SK-N-SH (cell line): ENCODE data around the gene FBN1.

Experiments used
- CTCF ChIP-seq: fragments of 200-600 bp; sonication (generic); IDR thresholded peaks from 2 replicates; pipeline ENCODE4 v1.6.1; 2017; ENCODE audit warnings: antibody characterized with exemption, mild to moderate bottlenecking, moderate library complexity
- POLR2AphosphoS5 ChIP-seq: IDR thresholded peaks from 2 replicates; pipeline ENCODE4 v1.6.1; 2012; ENCODE audit warnings: low read depth, low read length
- RAD21 ChIP-seq: IDR thresholded peaks from 2 replicates; pipeline ENCODE4 v1.6.1; 2012; ENCODE audit warnings: mild to moderate bottlenecking, low read length
- TAF1 ChIP-seq: IDR thresholded peaks from 2 replicates; pipeline ENCODE4 v1.6.1; 2012; ENCODE audit warnings: low read depth, mild to moderate bottlenecking, low read length, moderate library complexity, borderline replicate concordance

GRCh38 chr15:48574187-48574586 is 71.3 kb downstream of the FBN1 start:
- no peak for TF ChIP-seq TAF1
- TF ChIP-seq CTCF = no peak
- TF ChIP-seq POLR2AphosphoS5 = peak; percentile 31; the same call in 1 of the 2 replicates
- TF ChIP-seq RAD21 = no peak
